Cardiac muscle cell (in vitro differentiated cells and primary cell): ENCODE data around the gene GRK5. TPM values are rescaled to one million over a fixed set of nuclear protein-coding genes. Genes with fewer than 3 reads are reported as not detected.

Experiments
- DNase-seq, 2 donors: peaks; one replicate each; pipeline versions ENCODE4 v3.0.0 to v3.0.0-alpha.2; 2010 to 2017; ENCODE audit warnings: low read depth in 1 of 2, low spot score in 1 of 2
- H3K27ac ChIP-seq: fragments of 200-600 bp; sonication (generic); 2 replicates; pipeline ENCODE4 v1.5.1; 2016
- H3K27me3 ChIP-seq: fragments of 200-600 bp; sonication (generic); 2 replicates; pipeline ENCODE4 v1.6.0; 2016; ENCODE audit warnings: control low read depth
- H3K36me3 ChIP-seq: fragments of 200-600 bp; sonication (generic); 2 replicates; pipeline ENCODE4 v1.5.1; 2016; ENCODE audit warnings: control low read depth
- H3K4me1 ChIP-seq: fragments of 200-600 bp; sonication (generic); 2 replicates; pipeline ENCODE4 v1.8.1; 2017; ENCODE audit warnings: low read depth, mild to moderate bottlenecking, mixed run types
- H3K4me3 ChIP-seq: fragments of 200-600 bp; sonication (generic); 2 replicates; pipeline ENCODE4 v1.5.1; 2016; ENCODE audit warnings: mild to moderate bottlenecking
- H3K9me3 ChIP-seq: fragments of 200-600 bp; sonication (generic); 2 replicates; pipeline ENCODE4 v1.5.1; 2017; ENCODE audit warnings: low read depth, mild to moderate bottlenecking, control low read depth
- CTCF ChIP-seq: IDR thresholded peaks from 2 replicates; pipeline ENCODE4 v1.5.1; 2012; ENCODE audit warnings: low read depth, mild to moderate bottlenecking, low read length
- polyA plus RNA-seq: library from polyadenylated mRNA; unstranded; fragments of >200 nt; fragmentation: Nextera tagmentation; extraction: Ambion mirVana; gene quantifications from 2 replicates; pipeline ENCODE4 v1.2.1, GENCODE V29; 2016
- total RNA-seq: library from RNA; depleted of rRNA; stranded (reverse); fragments of >200 nt; gene quantifications from 2 replicates; pipeline ENCODE4 v1.2.3, GENCODE V29; 2016

GRK5 gene
- total and polyA plus RNA-seq, 2 experiments from 2014 or later: 3.5 to 18.3 TPM

GRCh38 chr10:119247550-119247894, 40.2 kb downstream of the GRK5 start:
- Histone ChIP-seq H3K4me1 (peaks cover 22% of the 10 kb centered on the region), H3K4me3 (no peak overlapping the region), H3K27ac (no peak overlapping the region), H3K9me3 (no peaks in the 10 kb centered on the region), H3K36me3 (no peaks in the 10 kb centered on the region), H3K27me3 (no peaks in the 10 kb centered on the region)
- DNase-seq: no peak
- TF ChIP-seq CTCF: no peak

- no peaks in the 10 kb centered on the region for H3K36me3 ChIP-seq
- no peaks in the 10 kb centered on the region for H3K9me3 ChIP-seq
- no peak for DNase-seq
- no peak overlapping the region for H3K27ac ChIP-seq
- peaks cover 29% of the 10 kb centered on the region for H3K4me1 ChIP-seq
- no peaks in the 10 kb centered on the region for H3K27me3 ChIP-seq
- H3K4me3 ChIP-seq: no peak overlapping the region
- no peak for TF ChIP-seq CTCF
These were observed 40.8 kb downstream of the GRK5 start for GRCh38 chr10:119248184-119248583.

GRCh38 chr10:119248681-119249080, 41.3 kb downstream of the GRK5 start:
- Histone ChIP-seq H3K27me3 (no peaks in the 10 kb centered on the region), H3K4me1 (peaks cover 33% of the 10 kb centered on the region), H3K36me3 (no peaks in the 10 kb centered on the region), H3K4me3 (no peak overlapping the region), H3K9me3 (no peaks in the 10 kb centered on the region), H3K27ac (no peak overlapping the region)
- no peak for DNase-seq
- TF ChIP-seq CTCF: no peak

- Histone ChIP-seq H3K4me3 (no peak overlapping the region), H3K9me3 (no peaks in the 10 kb centered on the region), H3K27ac (peak overlapping the region; percentile 68), H3K36me3 (no peaks in the 10 kb centered on the region), H3K4me1 (peaks cover 41% of the 10 kb centered on the region), H3K27me3 (no peaks in the 10 kb centered on the region)
- TF ChIP-seq CTCF: no peak
- DNase-seq: peak in 1 of 2 donors; percentile 85
These were observed 43.4 kb downstream of the GRK5 start for GRCh38 chr10:119250641-119251314.

GRCh38 chr10:119251315-119251708, 43.9 kb downstream of the GRK5 start:
- no peak for TF ChIP-seq CTCF
- Histone ChIP-seq H3K4me1 (peaks cover 41% of the 10 kb centered on the region), H3K4me3 (no peak overlapping the region), H3K9me3 (no peaks in the 10 kb centered on the region), H3K27me3 (no peaks in the 10 kb centered on the region), H3K27ac (peak overlapping the region; percentile 68), H3K36me3 (no peaks in the 10 kb centered on the region)
- peak in 1 of 2 donors; percentile 89 for DNase-seq
